Central memory CD4-positive, alpha-beta T cell (primary cell): Measurements from ENCODE around the gene SOWAHD.
"Not testable (repeated sequence)": the region's sequence is repeated elsewhere in the genome, so short reads cannot be mapped to it uniquely, and the experiment has no call there.

Experiments used
- DNase-seq: peaks from one replicate; pipeline ENCODE4 v3.0.0; 2022

The SOWAHD gene

GRCh38 chrX:119759248-119759766 is 919 bp downstream of the SOWAHD start:
- no peak for DNase-seq

GRCh38 chrX:119760026-119760877 is 1.9 kb downstream of the SOWAHD start:
- no peak for DNase-seq

- DNase-seq: no peak
These were observed 4.3 kb downstream of the SOWAHD start for GRCh38 chrX:119762718-119763117.

GRCh38 chrX:119763181-119763580 is 4.8 kb downstream of the SOWAHD start:
- no peak for DNase-seq

- DNase-seq: no peak
These were observed 5.5 kb downstream of the SOWAHD start for GRCh38 chrX:119763836-119764387.

GRCh38 chrX:119768436-119768835 is 10.0 kb downstream of the SOWAHD start:
- DNase-seq: not testable (repeated sequence)

- not testable (repeated sequence) for DNase-seq
These were observed 11.0 kb downstream of the SOWAHD start for GRCh38 chrX:119769388-119769787.

- no peak for DNase-seq
These were observed 17.3 kb downstream of the SOWAHD start for GRCh38 chrX:119775517-119776238.

- DNase-seq: no peak
These were observed 20.4 kb downstream of the SOWAHD start for GRCh38 chrX:119778829-119779228.

GRCh38 chrX:119783026-119783425 is 24.6 kb downstream of the SOWAHD start:
- no peak for DNase-seq

- peak; percentile 42 for DNase-seq
These were observed 26.5 kb downstream of the SOWAHD start for GRCh38 chrX:119784747-119785446.

- peak; percentile 31 for DNase-seq
These were observed 32.6 kb downstream of the SOWAHD start for GRCh38 chrX:119790977-119791436.

GRCh38 chrX:119791437-119792231 is 33.2 kb downstream of the SOWAHD start, which contains the start of gene RPL39:
Gene RPL39 (minus strand): TSS chrX:119791630. CDS start chrX:119791576, 54 bp downstream.
- DNase-seq: peak; percentile 80

- no peak for DNase-seq
These were observed 43.1 kb downstream of the SOWAHD start for GRCh38 chrX:119801253-119802221.

GRCh38 chrX:119802546-119802945 is 44.2 kb downstream of the SOWAHD start:
- no peak for DNase-seq

- not testable (repeated sequence) for DNase-seq
These were observed 50.1 kb downstream of the SOWAHD start for GRCh38 chrX:119808461-119808860.

- DNase-seq: no peak
These were observed 50.8 kb downstream of the SOWAHD start for GRCh38 chrX:119809185-119809666.
